GM06990 (cell line): ENCODE data around the gene CR1.

ENCODE experiments used
- DNase-seq: peaks from one replicate; pipeline ENCODE4 v3.0.0-alpha.2; 2011; ENCODE audit not compliant: insufficient read length; ENCODE audit errors: extremely low read depth
- H3K27me3 ChIP-seq: replicated peaks from 2 replicates; pipeline ENCODE4 v1.6.0; 2011; ENCODE audit warnings: low read length; ENCODE audit not compliant: control insufficient read depth, insufficient read depth
- H3K36me3 ChIP-seq: 2 replicates; pipeline ENCODE4 v1.5.1; 2011; ENCODE audit warnings: low read length; ENCODE audit not compliant: control insufficient read depth, insufficient read depth
- H3K4me3 ChIP-seq: replicated peaks from 2 replicates; pipeline ENCODE4 v1.5.1; 2011; ENCODE audit warnings: low read depth, mild to moderate bottlenecking, control low read depth, low read length
- TF ChIP-seq, protein P1 (sequence below): IDR thresholded peaks from 2 replicates; pipeline ENCODE4 v1.5.1; 2011; ENCODE audit warnings: low read length, control low read depth, mild to moderate bottlenecking, inconsistent platforms; ENCODE audit not compliant: insufficient read depth, poor library complexity, severe bottlenecking

CR1 gene

DNA sequence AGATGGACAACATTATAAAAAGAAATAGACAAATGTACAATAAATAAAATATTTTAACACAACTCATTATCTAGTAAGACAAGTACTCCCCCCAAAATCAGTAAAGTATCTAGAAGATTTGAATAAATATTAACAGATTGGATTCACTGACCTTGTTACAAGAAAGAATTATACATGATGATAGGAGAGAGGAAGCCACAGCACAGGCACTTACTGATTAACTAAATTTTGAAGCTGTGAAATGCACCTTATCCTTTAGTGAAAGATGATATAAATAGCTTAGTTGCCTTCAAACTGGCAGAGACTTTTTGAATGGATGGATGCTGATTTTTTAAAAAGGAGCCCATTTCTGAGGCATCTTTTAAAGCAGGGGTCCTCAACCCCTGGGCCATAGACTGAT lies 8.5 kb downstream of the CR1 start:
- no peaks in the 10 kb centered on the region; the same call in 1 of the 2 replicates for H3K36me3 ChIP-seq
- DNase-seq, result no peak
- TF ChIP-seq, protein P1, sequence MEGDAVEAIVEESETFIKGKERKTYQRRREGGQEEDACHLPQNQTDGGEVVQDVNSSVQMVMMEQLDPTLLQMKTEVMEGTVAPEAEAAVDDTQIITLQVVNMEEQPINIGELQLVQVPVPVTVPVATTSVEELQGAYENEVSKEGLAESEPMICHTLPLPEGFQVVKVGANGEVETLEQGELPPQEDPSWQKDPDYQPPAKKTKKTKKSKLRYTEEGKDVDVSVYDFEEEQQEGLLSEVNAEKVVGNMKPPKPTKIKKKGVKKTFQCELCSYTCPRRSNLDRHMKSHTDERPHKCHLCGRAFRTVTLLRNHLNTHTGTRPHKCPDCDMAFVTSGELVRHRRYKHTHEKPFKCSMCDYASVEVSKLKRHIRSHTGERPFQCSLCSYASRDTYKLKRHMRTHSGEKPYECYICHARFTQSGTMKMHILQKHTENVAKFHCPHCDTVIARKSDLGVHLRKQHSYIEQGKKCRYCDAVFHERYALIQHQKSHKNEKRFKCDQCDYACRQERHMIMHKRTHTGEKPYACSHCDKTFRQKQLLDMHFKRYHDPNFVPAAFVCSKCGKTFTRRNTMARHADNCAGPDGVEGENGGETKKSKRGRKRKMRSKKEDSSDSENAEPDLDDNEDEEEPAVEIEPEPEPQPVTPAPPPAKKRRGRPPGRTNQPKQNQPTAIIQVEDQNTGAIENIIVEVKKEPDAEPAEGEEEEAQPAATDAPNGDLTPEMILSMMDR, result no peak
- no peak overlapping the region for H3K4me3 ChIP-seq
- H3K27me3 ChIP-seq, result no peaks in the 10 kb centered on the region

- no peak for DNase-seq
- H3K4me3 ChIP-seq, result no peak overlapping the region
- H3K36me3 ChIP-seq, result no peaks in the 10 kb centered on the region; the same call in 1 of the 2 replicates
- H3K27me3 ChIP-seq, result no peaks in the 10 kb centered on the region
- TF ChIP-seq, protein P1, result no peak
Observed at GRCh38 chr1:207510444-207510843, 14.5 kb downstream of the CR1 start.

DNA sequence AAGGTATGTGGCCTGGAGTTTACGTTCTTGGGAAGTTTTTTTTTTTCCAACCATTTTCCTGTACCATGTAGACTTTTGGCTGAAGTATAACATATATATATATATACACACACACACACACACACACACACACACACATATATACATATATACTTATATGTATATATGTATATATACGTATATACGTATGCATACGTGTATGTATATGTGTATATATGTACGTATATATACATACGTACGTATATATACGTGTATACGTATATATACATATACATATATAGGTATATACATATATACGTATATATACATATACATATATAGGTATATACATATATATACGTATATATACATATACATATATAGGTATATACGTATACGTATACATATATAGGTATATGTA lies 18.9 kb downstream of the CR1 start:
- no peak for DNase-seq
- H3K4me3 ChIP-seq, result no peak overlapping the region
- TF ChIP-seq, protein P1, result no peak
- no peaks in the 10 kb centered on the region for H3K36me3 ChIP-seq
- no peaks in the 10 kb centered on the region for H3K27me3 ChIP-seq

GRCh38 chr1:207516729-207517128 lies 20.8 kb downstream of the CR1 start:
- TF ChIP-seq, protein P1, result no peak
- no peaks in the 10 kb centered on the region for H3K27me3 ChIP-seq
- DNase-seq, result no peak
- no peaks in the 10 kb centered on the region for H3K36me3 ChIP-seq
- H3K4me3 ChIP-seq, result no peak overlapping the region

DNA sequence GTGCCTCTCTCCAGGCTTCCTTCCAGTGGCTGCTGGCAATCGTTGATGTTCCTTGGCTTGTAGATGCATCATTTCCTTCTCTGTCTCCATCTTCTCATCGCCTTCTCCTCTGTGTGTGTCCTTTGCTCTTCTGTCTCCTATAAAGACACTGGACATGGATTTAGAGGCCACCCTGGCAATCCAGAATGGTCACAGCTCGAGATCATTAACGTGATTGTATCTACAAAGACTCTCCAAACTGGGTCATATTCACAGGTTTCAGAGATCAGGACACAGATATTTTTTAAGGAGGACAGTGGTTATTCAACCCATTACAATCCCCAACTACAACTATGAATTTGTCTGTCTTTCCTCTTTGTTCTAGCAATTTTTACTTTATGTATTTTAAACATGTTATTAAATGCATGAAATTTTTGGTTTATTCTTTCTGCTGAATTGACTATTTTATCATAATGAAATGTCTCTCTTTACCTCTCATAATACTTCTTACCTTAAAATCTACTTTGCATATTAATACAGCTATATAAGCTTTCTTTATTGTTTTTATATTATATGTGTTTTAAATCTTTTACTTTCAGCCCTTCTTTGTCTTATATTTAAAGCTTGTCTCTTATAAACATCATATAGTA lies 22.8 kb downstream of the CR1 start:
- TF ChIP-seq, protein P1, result no peak

More for the DNA sequence above, 22.8 kb downstream of the CR1 start:
- no peak for DNase-seq
- no peak overlapping the region for H3K4me3 ChIP-seq
- no peaks in the 10 kb centered on the region for H3K27me3 ChIP-seq
- H3K36me3 ChIP-seq, result no peaks in the 10 kb centered on the region
